IMR-90 (cell line): ENCODE results near the gene KRT79. TPM values are rescaled to one million over a fixed set of nuclear protein-coding genes. Genes with fewer than 3 reads are reported as not detected.
A peak's percentile ranks its signal among the peaks of the same experiment; 100 is the strongest.

Experiments
- RAD21 ChIP-seq: IDR thresholded peaks from 2 replicates; pipeline ENCODE4 v1.6.1; 2012; ENCODE audit warnings: low read length, improper control_type of control experiment
- polyA plus RNA-seq, 3 experiments: library from polyadenylated mRNA; depleted of rRNA; stranded (reverse); fragments of >200 nt; gene quantifications; 2 replicates each; pipeline ENCODE4 v1.2.3, GENCODE V29; 2012; ENCODE audit warnings: low replicate concordance in 1 of 3
- total RNA-seq: library from RNA; depleted of rRNA; stranded (reverse); fragments of >200 nt; gene quantifications from 2 replicates; pipeline ENCODE4 v1.2.3, GENCODE V29; 2012
- TF ChIP-seq, protein P1 (sequence below): fragments of 150-350 bp; IDR thresholded peaks from 2 replicates; pipeline ENCODE4 v1.6.1; 2017; ENCODE audit warnings: mild to moderate bottlenecking, antibody characterized with exemption, low read length, low read depth

KRT79 gene
- total and polyA plus RNA-seq, 2 of the 4 experiments (the other 2 are of a cell fraction): under 0.01 to 0.24 TPM

DNA sequence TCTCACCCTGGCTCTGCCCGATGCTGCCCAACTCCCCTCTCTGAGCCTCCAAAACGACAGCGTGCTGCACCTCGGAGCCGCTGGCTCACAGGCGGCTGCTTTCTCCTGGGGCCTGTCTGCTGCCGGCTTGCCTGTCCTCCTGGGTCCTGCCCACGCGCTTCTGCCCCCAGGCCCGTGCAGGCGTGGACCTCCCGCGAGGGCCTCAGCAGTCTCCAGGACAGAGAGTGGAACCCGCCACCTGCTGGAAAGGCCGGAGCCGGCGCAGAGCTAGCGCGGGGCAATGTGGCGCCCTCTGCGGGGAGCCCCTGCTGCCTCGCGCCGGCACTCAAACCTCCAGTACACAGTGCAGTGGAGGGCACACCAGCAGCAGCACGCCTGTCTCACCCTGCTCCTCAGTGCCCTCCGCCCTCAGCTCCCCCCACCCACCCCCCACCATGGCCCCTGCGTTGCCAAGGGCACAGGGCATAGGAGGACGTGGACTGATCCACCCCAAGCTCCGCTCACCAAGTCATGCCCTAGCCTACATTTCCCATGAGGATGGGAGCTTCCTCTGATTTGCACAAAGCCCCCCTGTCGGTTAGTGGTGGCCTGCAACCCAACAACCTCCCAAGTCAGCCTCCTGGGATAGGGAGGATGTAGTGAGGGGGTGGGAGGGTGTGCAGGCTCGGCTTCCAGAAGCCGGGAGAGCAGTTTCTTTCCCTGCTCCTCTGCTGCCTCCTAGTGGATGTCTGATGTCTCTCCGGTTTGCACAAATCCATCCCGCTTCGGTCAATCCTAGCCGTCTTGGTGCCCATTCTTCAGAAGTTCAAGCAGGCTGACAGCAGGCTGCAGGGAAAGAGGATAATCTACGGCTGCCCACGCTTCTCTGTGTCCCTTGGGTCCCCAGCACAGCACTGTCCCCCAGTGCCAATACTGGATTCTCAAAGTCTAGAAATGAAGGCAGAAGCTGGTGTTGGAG lies 45.6 kb upstream of the KRT79 start (continued):
- peak; percentile 97 for TF ChIP-seq RAD21
- TF ChIP-seq, protein P1, sequence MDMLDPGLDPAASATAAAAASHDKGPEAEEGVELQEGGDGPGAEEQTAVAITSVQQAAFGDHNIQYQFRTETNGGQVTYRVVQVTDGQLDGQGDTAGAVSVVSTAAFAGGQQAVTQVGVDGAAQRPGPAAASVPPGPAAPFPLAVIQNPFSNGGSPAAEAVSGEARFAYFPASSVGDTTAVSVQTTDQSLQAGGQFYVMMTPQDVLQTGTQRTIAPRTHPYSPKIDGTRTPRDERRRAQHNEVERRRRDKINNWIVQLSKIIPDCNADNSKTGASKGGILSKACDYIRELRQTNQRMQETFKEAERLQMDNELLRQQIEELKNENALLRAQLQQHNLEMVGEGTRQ: no peak
